Measurements from ENCODE around the gene H2BK1. TPM values are rescaled to one million over a fixed set of nuclear protein-coding genes. Genes with fewer than 3 reads are reported as not detected.

H2BK1 gene
- total RNA-seq, 1 donor: not detected

GRCh38 chr7:151245360-151246101 is 35.2 kb upstream of the H2BK1 start:
- peak; percentile 48 for TF ChIP-seq CTCF (IDR thresholded peaks at IDR 0.05; ENCODE audit: insufficient read depth, low read depth, low read length)
- peak; percentile 35 for DNase-seq (ENCODE audit: low read depth)
- H3K4me3 ChIP-seq (ENCODE audit: low read depth, low read length): peak overlapping the region; percentile 39

GRCh38 chr7:151244841-151245346 is 34.6 kb upstream of the H2BK1 start:
- no peak for DNase-seq (ENCODE audit: low read depth)
- peak overlapping the region; percentile 39 for H3K4me3 ChIP-seq (ENCODE audit: low read depth, low read length)
- no peak for TF ChIP-seq CTCF (IDR thresholded peaks at IDR 0.05; ENCODE audit: insufficient read depth, low read depth, low read length)

- peak; percentile 60 for DNase-seq (ENCODE audit: low read depth)
- TF ChIP-seq CTCF (IDR thresholded peaks at IDR 0.05; ENCODE audit: insufficient read depth, low read depth, low read length): peak; percentile 95
- no peak overlapping the region for H3K4me3 ChIP-seq (ENCODE audit: low read depth, low read length)
Measured at GRCh38 chr7:151244196-151244840, 34.0 kb upstream of the H2BK1 start.

- TF ChIP-seq CTCF (IDR thresholded peaks at IDR 0.05; ENCODE audit: insufficient read depth, low read depth, low read length): no peak
- peak; percentile 22 for DNase-seq (ENCODE audit: low read depth)
- no peak overlapping the region for H3K4me3 ChIP-seq (ENCODE audit: low read depth, low read length)
Measured at GRCh38 chr7:151243408-151244195, 33.3 kb upstream of the H2BK1 start.

- no peak overlapping the region for H3K4me3 ChIP-seq (ENCODE audit: low read depth, low read length)
- DNase-seq (ENCODE audit: low read depth): no peak
Measured at GRCh38 chr7:151243045-151243349, 32.7 kb upstream of the H2BK1 start.

More at GRCh38 chr7:151243045-151243349, 32.7 kb upstream of the H2BK1 start:
- no peak for TF ChIP-seq CTCF (IDR thresholded peaks at IDR 0.05; ENCODE audit: insufficient read depth, low read depth, low read length)
